ENCODE data around the gene CLIP2.
"Not testable (repeated sequence)": the region's sequence is repeated elsewhere in the genome, so short reads cannot be mapped to it uniquely, and the experiment has no call there.

GRCh38 chr7:74414595-74415333, 125.6 kb downstream of the CLIP2 start:
- not testable (repeated sequence) for TF ChIP-seq CTCF (IDR thresholded peaks at IDR 0.05); SIN3A (IDR thresholded peaks at IDR 0.05; ENCODE audit: borderline replicate concordance, insufficient read depth, low read depth, low read length)

Data from Panc1 (cell line).